Measurements from ENCODE around the gene ADGRE3.
"Not testable (repeated sequence)": the region's sequence is repeated elsewhere in the genome, so short reads cannot be mapped to it uniquely, and the experiment has no call there.

The ADGRE3 gene

DNA sequence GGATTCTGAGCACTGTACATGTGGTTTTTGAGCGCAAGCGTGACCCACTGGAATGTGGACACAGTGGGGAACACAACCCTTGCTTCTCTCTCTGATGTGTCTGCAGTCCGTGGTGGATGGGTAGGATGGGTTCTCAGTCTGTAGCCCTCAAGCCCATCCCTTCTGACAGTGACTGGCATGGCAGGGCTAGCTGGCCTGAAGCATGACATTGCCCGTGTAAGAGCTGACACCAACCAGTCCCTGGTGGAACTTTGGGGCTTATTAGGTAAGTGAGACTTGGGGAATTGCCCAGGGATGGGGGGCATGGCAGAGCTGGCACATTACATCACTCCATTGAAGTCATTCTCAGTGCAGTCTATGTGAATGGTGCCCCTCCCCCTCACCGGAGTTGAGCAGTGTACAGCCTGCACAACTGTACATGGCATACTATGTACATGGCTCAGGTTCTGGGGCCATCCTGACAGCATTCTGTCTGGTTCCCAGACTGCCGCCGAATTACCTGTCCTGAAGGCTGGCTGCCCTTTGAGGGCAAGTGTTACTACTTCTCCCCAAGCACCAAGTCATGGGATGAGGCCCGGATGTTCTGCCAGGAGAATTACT lies 75.0 kb downstream of the ADGRE3 start:
- DNase-seq (ENCODE audit: low read depth in 2 of 2) = no peak

GRCh38 chr19:14595558-14595957 lies 79.1 kb downstream of the ADGRE3 start:
- DNase-seq (ENCODE audit: low read depth in 2 of 2) = no peak

DNA sequence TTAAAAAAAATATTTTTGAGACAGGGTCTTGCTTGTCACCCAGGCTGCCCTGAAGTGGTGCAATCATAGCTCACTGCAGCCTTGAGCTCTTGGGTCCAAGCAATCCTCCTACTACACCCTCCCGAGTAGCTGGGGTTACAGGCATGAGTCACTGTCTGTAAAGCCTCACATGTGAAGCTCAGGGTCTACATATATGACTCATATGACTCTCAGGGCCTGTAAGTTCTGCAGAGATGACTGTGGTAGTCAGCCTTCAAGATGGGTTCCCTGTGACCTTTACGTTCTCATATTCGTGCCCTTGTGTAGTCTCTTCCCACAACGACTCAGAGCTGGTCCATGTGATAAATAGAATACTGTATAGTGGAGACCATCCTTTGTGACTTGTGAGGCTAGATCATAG lies 85.2 kb downstream of the ADGRE3 start:
- not testable (repeated sequence) for DNase-seq (ENCODE audit: low read depth in 2 of 2)

DNA sequence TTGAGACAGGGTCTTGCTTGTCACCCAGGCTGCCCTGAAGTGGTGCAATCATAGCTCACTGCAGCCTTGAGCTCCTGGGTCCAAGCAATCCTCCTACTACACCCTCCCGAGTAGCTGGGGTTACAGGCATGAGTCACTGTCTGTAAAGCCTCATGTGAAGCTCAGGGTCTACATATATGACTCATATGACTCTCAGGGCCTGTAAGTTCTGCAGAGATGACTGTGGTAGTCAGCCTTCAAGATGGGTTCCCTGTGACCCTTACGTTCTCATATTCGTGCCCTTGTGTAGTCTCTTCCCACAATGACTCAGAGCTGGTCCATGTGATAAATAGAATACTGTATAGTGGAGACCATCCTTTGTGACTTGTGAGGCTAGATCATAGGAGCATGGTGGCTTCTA lies 89.5 kb downstream of the ADGRE3 start:
- DNase-seq (ENCODE audit: low read depth in 2 of 2) = peak in 1 of 2 donors; percentile 18

- DNase-seq (ENCODE audit: low read depth in 2 of 2) = not testable (repeated sequence)
Measured at GRCh38 chr19:14584372-14584771, 90.3 kb downstream of the ADGRE3 start.

DNA sequence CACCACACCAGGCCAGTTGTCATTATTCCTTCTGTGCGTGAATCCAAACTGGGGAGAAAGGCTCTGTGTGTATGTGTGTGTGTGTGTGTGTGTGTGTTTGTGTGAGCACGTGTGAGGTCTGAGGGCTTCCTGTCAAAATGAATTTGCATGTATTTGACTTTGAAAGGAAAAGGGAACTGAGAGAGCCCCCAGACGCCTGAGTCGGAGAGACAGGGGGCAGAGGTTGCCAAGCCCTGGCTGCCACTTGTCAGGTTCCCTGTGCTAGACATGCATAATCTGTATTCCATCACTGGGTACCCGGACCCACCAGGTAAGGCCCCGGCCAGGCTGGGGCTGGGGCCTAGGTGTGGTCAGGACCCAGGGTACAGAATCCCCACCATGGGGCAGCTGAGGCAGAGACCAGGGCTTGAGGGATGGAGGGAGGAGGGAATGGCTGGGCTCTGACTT lies 91.7 kb downstream of the ADGRE3 start, which contains the start of gene CLEC17A:
Gene CLEC17A (plus strand): TSS at position 191 of the 447 bp plus-strand sequence. CDS start 77 bp downstream, at position 268.
- DNase-seq (ENCODE audit: low read depth in 2 of 2) = no peak

- peak in 1 of 2 donors; percentile 52 for DNase-seq (ENCODE audit: low read depth in 2 of 2)
Measured at GRCh38 chr19:14580623-14581237, 93.9 kb downstream of the ADGRE3 start.

DNA sequence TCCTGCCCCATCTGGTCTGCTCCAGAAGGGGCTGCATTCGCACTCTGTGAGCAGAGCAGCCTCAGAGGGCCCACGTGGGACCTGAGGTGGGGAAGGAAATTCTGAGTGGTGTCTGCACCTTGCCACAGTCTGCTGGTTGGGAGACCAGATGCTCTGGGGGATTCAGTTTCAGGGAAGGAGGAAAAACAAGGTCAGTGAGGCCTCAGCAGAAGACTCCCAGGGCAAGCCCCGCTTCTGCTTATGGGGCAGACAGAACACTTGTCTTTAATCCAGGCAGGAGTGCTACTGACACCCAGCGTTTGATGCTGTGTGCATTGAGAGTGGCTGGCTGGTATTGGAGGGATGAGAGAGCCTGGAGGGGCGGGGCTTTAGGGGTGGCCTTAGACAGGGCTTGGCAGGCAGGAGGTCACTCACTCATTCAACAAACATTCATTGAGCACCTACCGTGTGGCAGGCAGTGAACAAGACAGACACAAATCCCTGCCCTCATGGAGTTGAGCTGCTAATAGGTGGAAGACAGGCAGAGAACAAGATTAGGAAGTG lies 96.7 kb downstream of the ADGRE3 start:
- DNase-seq (ENCODE audit: low read depth in 2 of 2) = no peak

DNA sequence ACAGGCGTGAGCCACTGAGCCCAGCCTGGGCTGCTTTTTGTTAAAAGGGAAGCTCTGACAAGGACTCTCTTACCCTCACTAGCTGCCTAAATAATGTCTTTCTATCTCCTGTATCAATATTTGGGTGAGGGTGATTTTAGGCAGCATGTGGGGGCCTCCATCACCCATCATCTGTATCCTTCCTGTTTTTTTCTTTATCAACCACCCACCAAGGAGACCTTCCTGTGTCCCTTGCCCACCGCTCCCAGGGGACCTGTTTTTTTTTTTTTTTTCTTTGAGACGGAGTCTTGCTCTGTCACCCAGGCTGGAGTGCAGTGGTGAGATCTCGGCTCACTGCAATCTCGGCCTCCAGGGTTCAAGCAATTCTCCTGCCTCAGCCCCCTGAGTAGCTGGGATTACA lies 97.4 kb downstream of the ADGRE3 start:
- no peak for DNase-seq (ENCODE audit: low read depth in 2 of 2)

DNA sequence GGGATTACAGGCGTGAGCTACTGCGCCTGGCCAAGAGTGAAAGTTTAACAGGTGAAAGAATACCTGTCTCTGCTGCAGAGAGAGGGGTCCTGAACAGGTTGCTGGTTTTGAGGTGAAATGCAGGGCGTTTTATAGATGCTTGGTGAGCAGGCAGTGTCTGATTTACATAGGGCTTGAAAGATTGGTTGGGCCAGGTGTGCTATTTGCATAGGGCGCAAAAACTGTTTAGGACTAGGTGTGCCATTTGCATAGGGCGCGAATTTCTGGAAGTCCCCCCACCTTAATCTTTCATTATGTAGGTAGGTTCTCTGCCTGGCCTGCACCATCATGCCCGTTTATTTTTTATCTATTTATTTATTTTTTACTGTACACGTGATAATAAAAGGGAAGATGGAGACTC lies 98.3 kb downstream of the ADGRE3 start:
- DNase-seq (ENCODE audit: low read depth in 2 of 2) = no peak

- DNase-seq (ENCODE audit: low read depth in 2 of 2) = no peak
Measured at GRCh38 chr19:14575428-14575980, 99.1 kb downstream of the ADGRE3 start.

DNA sequence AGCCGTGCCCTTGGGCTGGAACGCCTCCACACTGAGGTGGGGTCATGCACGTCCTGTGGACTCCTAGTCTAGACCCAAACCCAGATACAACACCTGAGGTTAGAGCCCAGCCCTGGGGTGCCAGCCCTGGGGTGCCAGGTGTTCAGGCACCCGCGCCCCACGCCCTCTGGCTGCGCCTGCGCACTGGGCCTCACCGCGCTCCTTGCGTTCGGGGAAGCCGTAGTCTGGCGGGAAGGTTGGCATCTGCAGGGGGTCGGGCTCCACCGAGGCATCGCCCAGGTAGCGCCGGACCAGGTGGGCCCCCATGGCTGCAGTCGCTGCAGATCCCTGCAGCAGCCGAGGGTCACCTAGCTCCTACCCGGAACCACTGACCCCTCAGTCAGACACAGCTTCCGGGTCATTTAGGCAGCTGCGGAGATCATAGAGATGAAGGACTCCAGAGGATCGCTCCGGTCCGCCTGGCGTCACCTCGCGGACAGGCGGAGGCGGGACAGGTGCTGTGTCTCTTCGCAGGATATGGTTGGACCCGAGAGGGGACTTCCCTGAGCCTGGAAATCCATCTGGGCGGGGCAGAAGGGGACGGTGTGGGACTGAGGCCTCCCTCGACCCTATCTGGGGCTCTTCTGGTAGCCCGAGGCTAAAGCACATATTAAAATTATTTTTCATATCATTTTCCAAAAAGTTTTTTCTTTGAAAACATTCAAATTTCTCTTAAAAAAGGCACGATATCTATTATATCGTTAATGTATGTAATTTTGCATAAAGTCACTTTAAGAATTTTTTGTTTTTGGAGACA lies 102.8 kb downstream of the ADGRE3 start, which contains the start of gene NDUFB7:
Gene NDUFB7 (minus strand): TSS at position 372 of the 796 bp plus-strand sequence. CDS start 66 bp downstream, at position 306.
- DNase-seq (ENCODE audit: low read depth in 2 of 2) = peak; percentile 85 to 86

DNA sequence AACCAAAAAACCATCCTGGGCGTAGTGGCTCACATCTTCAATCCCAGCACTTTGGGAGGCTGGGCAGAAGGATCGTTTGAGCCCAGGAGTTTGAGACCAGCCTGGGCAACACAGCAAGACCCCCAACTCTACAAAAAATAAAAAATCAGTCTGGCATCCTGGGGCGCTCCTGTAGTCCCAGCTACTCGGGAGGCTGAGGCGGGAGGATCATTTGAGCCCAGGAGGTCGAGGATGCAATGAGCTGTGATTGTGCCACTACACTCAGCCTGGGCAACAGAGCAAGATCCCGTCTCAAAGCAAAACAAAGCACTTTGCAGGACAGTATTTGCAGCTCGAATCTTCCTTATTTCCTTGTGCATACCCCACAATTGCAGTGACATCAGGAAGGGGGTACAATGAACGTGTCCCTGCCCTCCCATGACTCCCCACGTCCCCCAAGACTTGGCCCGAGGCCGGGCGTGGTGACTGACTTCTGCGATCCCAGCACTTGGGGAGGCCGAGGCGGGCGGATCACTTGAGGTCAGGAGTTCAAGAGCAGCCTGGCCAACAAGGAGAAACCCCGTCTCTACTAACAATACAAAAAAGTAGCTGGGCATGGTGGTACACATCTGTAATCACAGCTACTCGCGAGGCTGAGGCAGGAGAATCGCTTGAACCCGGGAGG lies 103.6 kb downstream of the ADGRE3 start:
- DNase-seq (ENCODE audit: low read depth in 2 of 2) = no peak

Measured in stimulated activated CD8-positive, alpha-beta memory T cell treated with anti-CD3 and anti-CD28 coated beads, Interleukin-2, amount 100 ng/mL, for 48 hours (primary cell).